DOHH2 (cell line): ENCODE measurements around the gene HBEGF.
A peak's percentile ranks its signal among the peaks of the same experiment; 100 is the strongest.

Experiments
- H3F3A ChIP-seq: fragments of 200-600 bp; sonication (generic), shearing (Covaris generic); 2 replicates; pipeline ENCODE4 v1.6.0; 2016; ENCODE audit warnings: antibody characterized with exemption, mild to moderate bottlenecking; ENCODE audit not compliant: control insufficient read depth, insufficient read depth
- H3K27ac ChIP-seq: fragments of 200-600 bp; sonication (generic); 2 replicates; pipeline ENCODE4 v1.5.1; 2014; ENCODE audit warnings: low read depth, mild to moderate bottlenecking, low read length, moderate library complexity
- H3K27me3 ChIP-seq: fragments of 200-600 bp; sonication (generic); 2 replicates; pipeline ENCODE4 v1.6.1; 2014; ENCODE audit warnings: mild to moderate bottlenecking, low read length, mixed read lengths; ENCODE audit not compliant: control insufficient read depth
- H3K36me3 ChIP-seq: fragments of 200-600 bp; sonication (generic); 2 replicates; pipeline ENCODE4 v1.6.1; 2014; ENCODE audit warnings: mild to moderate bottlenecking, low read length, moderate library complexity, mixed read lengths; ENCODE audit not compliant: control insufficient read depth
- H3K4me1 ChIP-seq: fragments of 200-600 bp; sonication (generic); 2 replicates; pipeline ENCODE4 v1.6.1; 2014; ENCODE audit warnings: mild to moderate bottlenecking, low read length, mixed read lengths; ENCODE audit not compliant: control insufficient read depth
- H3K4me2 ChIP-seq: fragments of 200-600 bp; sonication (generic); 2 replicates; pipeline ENCODE4 v1.6.0; 2014; ENCODE audit warnings: mild to moderate bottlenecking, low read length, moderate library complexity
- H3K4me3 ChIP-seq: fragments of 200-600 bp; sonication (generic); 2 replicates; pipeline ENCODE4 v1.5.1; 2014; ENCODE audit warnings: mild to moderate bottlenecking, low read length, mixed read lengths
- H3K79me2 ChIP-seq: fragments of 200-600 bp; sonication (generic); 2 replicates; pipeline ENCODE4 v1.6.1; 2014; ENCODE audit warnings: mild to moderate bottlenecking, low read length, mixed read lengths; ENCODE audit not compliant: control insufficient read depth
- H3K9me2 ChIP-seq: fragments of 200-600 bp; sonication (generic); replicated peaks from 2 replicates; pipeline ENCODE4 v1.6.1; 2014; ENCODE audit warnings: mild to moderate bottlenecking, low read length, mixed read lengths; ENCODE audit not compliant: control insufficient read depth
- H3K9me3 ChIP-seq: fragments of 200-600 bp; sonication (generic); 2 replicates; pipeline ENCODE4 v1.6.1; 2014; ENCODE audit warnings: antibody characterized with exemption, low read length, mixed read lengths; ENCODE audit not compliant: control insufficient read depth, insufficient read depth
- H4K20me1 ChIP-seq: fragments of 200-600 bp; sonication (generic); 2 replicates; pipeline ENCODE4 v1.6.0; 2014; ENCODE audit warnings: low read depth, mild to moderate bottlenecking, antibody characterized with exemption, low read length, moderate library complexity; ENCODE audit not compliant: control insufficient read depth, insufficient read depth
- EZH2phosphoT487 ChIP-seq: fragments of 200-600 bp; sonication (generic); IDR thresholded peaks from 2 replicates; pipeline ENCODE4 v1.6.1; 2017; ENCODE audit warnings: borderline replicate concordance, mild to moderate bottlenecking, antibody characterized with exemption, low read length, moderate library complexity, mixed read lengths
- TF ChIP-seq, protein P1 (sequence below): fragments of 200-600 bp; sonication (generic); IDR thresholded peaks from one replicate; pipeline ENCODE4 v1.5.1; 2014; ENCODE audit warnings: antibody characterized with exemption, mild to moderate bottlenecking, low read depth, low read length; ENCODE audit not compliant: poor library complexity, severe bottlenecking

The HBEGF gene

DNA sequence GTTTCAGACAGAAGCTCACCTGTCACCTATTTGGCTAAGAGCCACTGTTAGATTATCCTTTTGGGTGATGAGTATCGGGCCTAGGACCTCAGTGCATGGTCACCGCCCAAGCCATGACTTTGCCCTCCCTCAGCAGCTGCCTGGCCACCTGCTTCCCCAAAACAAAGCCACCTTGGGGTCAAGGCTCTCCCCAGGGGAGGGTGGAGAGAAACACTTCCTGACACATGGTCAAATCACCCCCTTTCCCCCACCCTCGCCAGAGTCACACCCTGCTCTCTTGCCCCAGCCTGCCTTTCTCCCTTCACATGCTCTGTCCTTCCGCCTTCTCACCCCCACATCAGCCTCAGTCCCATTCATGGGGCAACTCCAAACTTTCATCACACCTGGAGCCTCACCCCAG, 1.7 kb upstream of the HBEGF start:
- Histone ChIP-seq H3K79me2 (no peaks in the 10 kb centered on the region), H3K27ac (no peak overlapping the region), H3K9me3 (no peaks in the 10 kb centered on the region), H3F3A (no peaks in the 10 kb centered on the region), H3K4me3 (no peak overlapping the region), H3K9me2 (no peaks in the 10 kb centered on the region), H3K36me3 (no peaks in the 10 kb centered on the region), H3K4me1 (peaks cover 34% of the 10 kb centered on the region), H3K4me2 (0 out of 2 replicates have a peak overlapping the region, but pooled peaks have one; percentile 8), H3K27me3 (peaks cover 30% of the 10 kb centered on the region), H4K20me1 (no peaks in the 10 kb centered on the region)
- TF ChIP-seq, protein P1, sequence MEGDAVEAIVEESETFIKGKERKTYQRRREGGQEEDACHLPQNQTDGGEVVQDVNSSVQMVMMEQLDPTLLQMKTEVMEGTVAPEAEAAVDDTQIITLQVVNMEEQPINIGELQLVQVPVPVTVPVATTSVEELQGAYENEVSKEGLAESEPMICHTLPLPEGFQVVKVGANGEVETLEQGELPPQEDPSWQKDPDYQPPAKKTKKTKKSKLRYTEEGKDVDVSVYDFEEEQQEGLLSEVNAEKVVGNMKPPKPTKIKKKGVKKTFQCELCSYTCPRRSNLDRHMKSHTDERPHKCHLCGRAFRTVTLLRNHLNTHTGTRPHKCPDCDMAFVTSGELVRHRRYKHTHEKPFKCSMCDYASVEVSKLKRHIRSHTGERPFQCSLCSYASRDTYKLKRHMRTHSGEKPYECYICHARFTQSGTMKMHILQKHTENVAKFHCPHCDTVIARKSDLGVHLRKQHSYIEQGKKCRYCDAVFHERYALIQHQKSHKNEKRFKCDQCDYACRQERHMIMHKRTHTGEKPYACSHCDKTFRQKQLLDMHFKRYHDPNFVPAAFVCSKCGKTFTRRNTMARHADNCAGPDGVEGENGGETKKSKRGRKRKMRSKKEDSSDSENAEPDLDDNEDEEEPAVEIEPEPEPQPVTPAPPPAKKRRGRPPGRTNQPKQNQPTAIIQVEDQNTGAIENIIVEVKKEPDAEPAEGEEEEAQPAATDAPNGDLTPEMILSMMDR = no peak
- no peak for TF ChIP-seq EZH2phosphoT487

GRCh38 chr5:140347360-140347759, 957 bp upstream of the HBEGF start:
- Histone ChIP-seq H3K9me2 (no peaks in the 10 kb centered on the region), H3K79me2 (no peaks in the 10 kb centered on the region), H3K4me3 (peak overlapping the region; percentile 64), H3K27ac (no peak overlapping the region), H3K4me2 (peak overlapping the region; percentile 81), H3K36me3 (no peaks in the 10 kb centered on the region), H3K27me3 (peaks cover 30% of the 10 kb centered on the region), H3K4me1 (peaks cover 41% of the 10 kb centered on the region), H4K20me1 (no peaks in the 10 kb centered on the region), H3K9me3 (no peaks in the 10 kb centered on the region), H3F3A (no peaks in the 10 kb centered on the region)
- TF ChIP-seq, protein P1 = no peak
- TF ChIP-seq EZH2phosphoT487 = no peak

GRCh38 chr5:140345919-140346347, 470 bp downstream of the HBEGF start:
- Histone ChIP-seq H3K4me2 (peak overlapping the region; percentile 81), H3K27me3 (peaks cover 30% of the 10 kb centered on the region), H3K9me3 (no peaks in the 10 kb centered on the region), H3F3A (no peaks in the 10 kb centered on the region), H4K20me1 (no peaks in the 10 kb centered on the region), H3K4me1 (peaks cover 52% of the 10 kb centered on the region), H3K4me3 (peak overlapping the region; percentile 64), H3K9me2 (no peaks in the 10 kb centered on the region), H3K27ac (no peak overlapping the region), H3K36me3 (no peaks in the 10 kb centered on the region), H3K79me2 (no peaks in the 10 kb centered on the region)
- no peak for TF ChIP-seq EZH2phosphoT487
- TF ChIP-seq, protein P1 = no peak
